Measurements from ENCODE around the gene PRKAR2A. TPM values are rescaled to one million over a fixed set of nuclear protein-coding genes. Genes with fewer than 3 reads are reported as not detected.
"Not testable (repeated sequence)": the region's sequence is repeated elsewhere in the genome, so short reads cannot be mapped to it uniquely, and the experiment has no call there.

PRKAR2A gene
- total RNA-seq, 2 experiments from 2014 or later = 28.7 to 35.2 TPM

- Mint-ChIP-seq H3K4me3 (no peak overlapping the region), H3K27ac (no peak overlapping the region), H3K4me1 (peaks cover 9% of the 10 kb centered on the region), H3K36me3 (ENCODE audit: low read depth) (peaks cover 16% of the 10 kb centered on the region), H3K27me3 (no peaks in the 10 kb centered on the region), H3K9me3 (ENCODE audit: low read depth) (no peaks in the 10 kb centered on the region)
- no peak for DNase-seq
- no peak for ATAC-seq
- intact Hi-C loops (cut with DNase I, micrococcal nuclease) = no loop called here
- CTCF ChIA-PET = no interaction called here
- POLR2A ChIA-PET = no interaction called here
Measured at GRCh38 chr3:48835650-48836366, 11.9 kb downstream of the PRKAR2A start.

- no peaks in the 10 kb centered on the region for H3K27me3 Mint-ChIP-seq
- peaks cover 11% of the 10 kb centered on the region for H3K36me3 Mint-ChIP-seq (ENCODE audit: low read depth)
- no peak overlapping the region for H3K27ac Mint-ChIP-seq
- H3K4me3 Mint-ChIP-seq = no peak overlapping the region
- peaks cover 6% of the 10 kb centered on the region for H3K4me1 Mint-ChIP-seq
- DNase-seq = no peak
- POLR2A ChIA-PET = interaction anchor here (0.6 kb wide), 2 partner anchors 123 to 152 kb away, joined by 4 to 5 read pairs; no protein-coding TSS in a partner anchor
- H3K9me3 Mint-ChIP-seq (ENCODE audit: low read depth) = no peaks in the 10 kb centered on the region
- ATAC-seq = no peak
- CTCF ChIA-PET = interaction anchor here (1.0 to 1.3 kb wide), 2 partner anchors 13 to 28 kb away, joined by 3 to 4 read pairs; no protein-coding TSS in a partner anchor
- intact Hi-C loops (cut with DNase I, micrococcal nuclease) = no loop called here
Measured at GRCh38 chr3:48832684-48833083, 15.0 kb downstream of the PRKAR2A start.

GRCh38 chr3:48830715-48831114 is 17.0 kb downstream of the PRKAR2A start:
- intact Hi-C loops (cut with DNase I, micrococcal nuclease) = no loop called here
- Mint-ChIP-seq H3K27ac (no peak overlapping the region), H3K9me3 (ENCODE audit: low read depth) (no peaks in the 10 kb centered on the region), H3K4me1 (peaks cover 6% of the 10 kb centered on the region), H3K36me3 (ENCODE audit: low read depth) (peaks cover 3% of the 10 kb centered on the region), H3K27me3 (no peaks in the 10 kb centered on the region), H3K4me3 (no peak overlapping the region)
- POLR2A ChIA-PET = interaction anchor here (0.5 to 0.6 kb wide), 2 partner anchors 25 to 65 kb away, joined by 3 to 6 read pairs; no protein-coding TSS in a partner anchor
- CTCF ChIA-PET = interaction anchor here (0.7 to 1.0 kb wide), 2 partner anchors 154 to 371 kb away, joined by 3 to 4 read pairs; no protein-coding TSS in a partner anchor
- ATAC-seq (no peak), DNase-seq (no peak)

- DNase-seq; H3K27ac Mint-ChIP-seq; POLR2A ChIA-PET; ATAC-seq; H3K9me3 Mint-ChIP-seq (ENCODE audit: low read depth); H3K36me3 Mint-ChIP-seq (ENCODE audit: low read depth); CTCF ChIA-PET; H3K4me3 Mint-ChIP-seq; H3K27me3 Mint-ChIP-seq; intact Hi-C loops (cut with DNase I, micrococcal nuclease); H3K4me1 Mint-ChIP-seq: not testable (repeated sequence)
Measured at GRCh38 chr3:48829525-48829924, 18.1 kb downstream of the PRKAR2A start.

- H3K27me3 Mint-ChIP-seq; DNase-seq; intact Hi-C loops (cut with DNase I, micrococcal nuclease); H3K4me1 Mint-ChIP-seq; H3K9me3 Mint-ChIP-seq (ENCODE audit: low read depth); H3K4me3 Mint-ChIP-seq; H3K27ac Mint-ChIP-seq; ATAC-seq; H3K36me3 Mint-ChIP-seq (ENCODE audit: low read depth): not testable (repeated sequence)
- ChIA-PET CTCF (interaction anchor here (1.1 kb wide), 1 partner anchor 11 kb away, joined by 4 read pairs; no protein-coding TSS in a partner anchor), POLR2A (interaction anchor here (0.6 to 0.7 kb wide), 2 partner anchors 156 to 358 kb away, joined by 3 to 5 read pairs; no protein-coding TSS in a partner anchor)
Measured at GRCh38 chr3:48827874-48828273, 19.8 kb downstream of the PRKAR2A start.

- Mint-ChIP-seq H3K27me3 (no peaks in the 10 kb centered on the region), H3K9me3 (ENCODE audit: low read depth) (no peaks in the 10 kb centered on the region), H3K4me1 (peaks cover 9% of the 10 kb centered on the region), H3K27ac (no peak overlapping the region), H3K4me3 (no peak overlapping the region), H3K36me3 (ENCODE audit: low read depth) (no peaks in the 10 kb centered on the region)
- no peak for ATAC-seq
- DNase-seq = no peak
- intact Hi-C loops (cut with DNase I, micrococcal nuclease) = no loop called here
- ChIA-PET CTCF (no interaction called here), POLR2A (no interaction called here)
Measured at GRCh38 chr3:48826451-48826850, 21.2 kb downstream of the PRKAR2A start.

GRCh38 chr3:48820612-48821324 is 26.9 kb downstream of the PRKAR2A start:
- Mint-ChIP-seq H3K9me3 (ENCODE audit: low read depth) (no peaks in the 10 kb centered on the region), H3K4me3 (no peak overlapping the region), H3K27me3 (no peaks in the 10 kb centered on the region), H3K4me1 (peaks cover 5% of the 10 kb centered on the region), H3K27ac (no peak overlapping the region), H3K36me3 (ENCODE audit: low read depth) (no peaks in the 10 kb centered on the region)
- ChIA-PET POLR2A (no interaction called here), CTCF (no interaction called here)
- ATAC-seq (no peak), DNase-seq (no peak)
- intact Hi-C loops (cut with DNase I, micrococcal nuclease) = no loop called here

GRCh38 chr3:48819234-48820221 is 28.1 kb downstream of the PRKAR2A start:
- H3K9me3 Mint-ChIP-seq (ENCODE audit: low read depth) = no peaks in the 10 kb centered on the region
- ChIA-PET CTCF (interaction anchor here (0.6 kb wide), 1 partner anchor 844 kb away, joined by 3 read pairs; no protein-coding TSS in a partner anchor), POLR2A (no interaction called here)
- no peaks in the 10 kb centered on the region for H3K27me3 Mint-ChIP-seq
- no peak for DNase-seq
- H3K27ac Mint-ChIP-seq = peak overlapping the region; percentile 29
- intact Hi-C loops (cut with DNase I, micrococcal nuclease) = no loop called here
- H3K4me3 Mint-ChIP-seq = no peak overlapping the region
- H3K4me1 Mint-ChIP-seq = peaks cover 5% of the 10 kb centered on the region
- H3K36me3 Mint-ChIP-seq (ENCODE audit: low read depth) = no peaks in the 10 kb centered on the region
- ATAC-seq = no peak

- DNase-seq (no peak), ATAC-seq (no peak)
- peaks cover 3% of the 10 kb centered on the region for H3K9me3 Mint-ChIP-seq (ENCODE audit: low read depth)
- no peaks in the 10 kb centered on the region for H3K27me3 Mint-ChIP-seq
- peaks cover 32% of the 10 kb centered on the region for H3K4me1 Mint-ChIP-seq
- H3K4me3 Mint-ChIP-seq = peak overlapping the region; percentile 18
- peak overlapping the region; percentile 77 for H3K27ac Mint-ChIP-seq
- POLR2A ChIA-PET = interaction anchor here (0.6 kb wide), 1 partner anchor 275 kb away, joined by 3 read pairs; no protein-coding TSS in a partner anchor
- CTCF ChIA-PET = no interaction called here
- H3K36me3 Mint-ChIP-seq (ENCODE audit: low read depth) = peaks cover 5% of the 10 kb centered on the region
- intact Hi-C loops (cut with DNase I, micrococcal nuclease) = no loop called here
Measured at GRCh38 chr3:48811524-48811923, 36.1 kb downstream of the PRKAR2A start.

- DNase-seq (no peak), ATAC-seq (no peak)
- Mint-ChIP-seq H3K36me3 (ENCODE audit: low read depth) (peaks cover 3% of the 10 kb centered on the region), H3K9me3 (ENCODE audit: low read depth) (no peaks in the 10 kb centered on the region), H3K27ac (no peak overlapping the region), H3K27me3 (no peaks in the 10 kb centered on the region), H3K4me1 (peaks cover 5% of the 10 kb centered on the region), H3K4me3 (no peak overlapping the region)
- POLR2A ChIA-PET = no interaction called here
- CTCF ChIA-PET = interaction anchor here (0.6 kb wide), 1 partner anchor 403 kb away, joined by 3 read pairs; no protein-coding TSS in a partner anchor
- intact Hi-C loops (cut with DNase I, micrococcal nuclease) = no loop called here
Measured at GRCh38 chr3:48804930-48805329, 42.7 kb downstream of the PRKAR2A start.

- H3K4me1 Mint-ChIP-seq = not testable (repeated sequence)
Measured at GRCh38 chr3:48800831-48801230, 46.8 kb downstream of the PRKAR2A start.

More at GRCh38 chr3:48800831-48801230, 46.8 kb downstream of the PRKAR2A start:
- H3K36me3 Mint-ChIP-seq (ENCODE audit: low read depth); H3K27me3 Mint-ChIP-seq; POLR2A ChIA-PET; intact Hi-C loops (cut with DNase I, micrococcal nuclease); ATAC-seq; H3K4me3 Mint-ChIP-seq; H3K27ac Mint-ChIP-seq; H3K9me3 Mint-ChIP-seq (ENCODE audit: low read depth); DNase-seq: not testable (repeated sequence)
- CTCF ChIA-PET = interaction anchor here (0.8 to 1.1 kb wide), 3 partner anchors 10 to 400 kb away, joined by 3 to 5 read pairs (median 4); no protein-coding TSS in a partner anchor

All from activated CD4-positive, alpha-beta T cell treated with anti-CD3 and anti-CD28 coated beads for 36 hours (primary cell).